Brain microvascular endothelial cell (primary cell): ENCODE data around the gene DNAH10.

Source experiments
- DNase-seq: peaks from one replicate; pipeline ENCODE4 v3.0.0-alpha.2; 2020
- H3K27ac ChIP-seq: fragments of 250-450 bp; sonication (Bioruptor Pico); 2 replicates; pipeline ENCODE4 v1.5.1; 2020; ENCODE audit warnings: mild to moderate bottlenecking, moderate library complexity
- H3K27me3 ChIP-seq: fragments of 250-450 bp; sonication (Bioruptor Pico); replicated peaks from 2 replicates; pipeline ENCODE4 v1.5.1; 2020; ENCODE audit warnings: mild to moderate bottlenecking
- H3K36me3 ChIP-seq: fragments of 250-450 bp; sonication (Bioruptor Pico); replicated peaks from 2 replicates; pipeline ENCODE4 v1.5.1; 2020; ENCODE audit warnings: mild to moderate bottlenecking
- H3K4me3 ChIP-seq: 2 replicates; pipeline ENCODE4 v1.5.1; 2011; ENCODE audit warnings: low read depth, mild to moderate bottlenecking, control low read depth, low read length, moderate library complexity
- CTCF ChIP-seq: IDR thresholded peaks from 2 replicates; pipeline ENCODE4 v1.5.1; 2011; ENCODE audit warnings: low read depth, mild to moderate bottlenecking, moderate library complexity, low read length, control low read depth, inconsistent platforms; ENCODE audit errors: missing control alignments
- in situ Hi-C: cut with HindIII; loops from 2 replicates; pipeline ENCODE4 v1.10.0; 2017; ENCODE audit warnings: low sequenced_read_pairs, low pct_ligation_motif_present

The DNAH10 gene

GRCh38 chr12:123771261-123771660, 9.2 kb downstream of the DNAH10 start:
- in situ Hi-C loops, result no loop called here
- DNase-seq, result no peak

GRCh38 chr12:123772074-123772473, 10.0 kb downstream of the DNAH10 start:
- H3K4me3 ChIP-seq, result no peak overlapping the region
- in situ Hi-C loops, result no loop called here
- H3K36me3 ChIP-seq, result no peaks in the 10 kb centered on the region
- TF ChIP-seq CTCF, result no peak
- no peak for DNase-seq
- H3K27ac ChIP-seq, result no peak overlapping the region
- peaks cover 2% of the 10 kb centered on the region for H3K27me3 ChIP-seq

More at GRCh38 chr12:123771261-123771660, 9.2 kb downstream of the DNAH10 start:
- TF ChIP-seq CTCF, result no peak
- no peak overlapping the region for H3K27ac ChIP-seq
- H3K4me3 ChIP-seq, result no peak overlapping the region
- H3K36me3 ChIP-seq, result no peaks in the 10 kb centered on the region
- H3K27me3 ChIP-seq, result peaks cover 2% of the 10 kb centered on the region

- Histone ChIP-seq H3K27ac (no peak overlapping the region), H3K27me3 (peaks cover 2% of the 10 kb centered on the region), H3K4me3 (no peak overlapping the region), H3K36me3 (no peaks in the 10 kb centered on the region)
- in situ Hi-C loops, result no loop called here
- TF ChIP-seq CTCF, result no peak
- no peak for DNase-seq
These were observed 11.3 kb downstream of the DNAH10 start for GRCh38 chr12:123773375-123773774.

- Histone ChIP-seq H3K27me3 (no peaks in the 10 kb centered on the region), H3K27ac (no peak overlapping the region), H3K4me3 (no peak overlapping the region), H3K36me3 (no peaks in the 10 kb centered on the region)
- TF ChIP-seq CTCF, result no peak
- in situ Hi-C loops, result no loop called here
- DNase-seq, result no peak
These were observed 17.4 kb downstream of the DNAH10 start for GRCh38 chr12:123779551-123779950.

GRCh38 chr12:123782997-123783792, 21.1 kb downstream of the DNAH10 start:
- no peak for DNase-seq
- in situ Hi-C loops, result no loop called here
- Histone ChIP-seq H3K36me3 (no peaks in the 10 kb centered on the region), H3K27me3 (no peaks in the 10 kb centered on the region), H3K4me3 (no peak overlapping the region), H3K27ac (no peak overlapping the region)
- no peak for TF ChIP-seq CTCF

GRCh38 chr12:123787466-123787865, 25.4 kb downstream of the DNAH10 start:
- in situ Hi-C loops, result no loop called here
- H3K4me3 ChIP-seq, result no peak overlapping the region

More at GRCh38 chr12:123787466-123787865, 25.4 kb downstream of the DNAH10 start:
- no peak overlapping the region for H3K27ac ChIP-seq
- H3K36me3 ChIP-seq, result no peaks in the 10 kb centered on the region
- no peaks in the 10 kb centered on the region for H3K27me3 ChIP-seq
- no peak for TF ChIP-seq CTCF
- no peak for DNase-seq
